HG02571 (cell line): Measurements from ENCODE around the gene CDH4.

Experiments
- ATAC-seq: cut with Tn5 transposase; IDR thresholded peaks from one replicate; pipeline ENCODE4 v1.9.1; 2021; ENCODE audit warnings: mild to moderate bottlenecking, moderate library complexity; ENCODE audit not compliant: unreplicated experiment

Gene CDH4

GRCh38 chr20:61674688-61675087, 422.6 kb downstream of the CDH4 start:
- ATAC-seq: no peak

- no peak for ATAC-seq
These were observed 425.9 kb downstream of the CDH4 start for GRCh38 chr20:61677928-61678327.

- ATAC-seq: no peak
These were observed 426.4 kb downstream of the CDH4 start for GRCh38 chr20:61678437-61678836.

GRCh38 chr20:61679473-61679872, 427.4 kb downstream of the CDH4 start:
- no peak for ATAC-seq

- no peak for ATAC-seq
These were observed 428.0 kb downstream of the CDH4 start for GRCh38 chr20:61680096-61680495.

- no peak for ATAC-seq
These were observed 430.3 kb downstream of the CDH4 start for GRCh38 chr20:61682114-61682995.

- no peak for ATAC-seq
These were observed 431.1 kb downstream of the CDH4 start for GRCh38 chr20:61682996-61683681.

- ATAC-seq: no peak
These were observed 431.7 kb downstream of the CDH4 start for GRCh38 chr20:61683721-61684120.

GRCh38 chr20:61684136-61684535, 432.1 kb downstream of the CDH4 start:
- no peak for ATAC-seq

GRCh38 chr20:61684583-61685235, 432.6 kb downstream of the CDH4 start:
- no peak for ATAC-seq

GRCh38 chr20:61685462-61685861, 433.4 kb downstream of the CDH4 start:
- no peak for ATAC-seq

- ATAC-seq: no peak
These were observed 434.2 kb downstream of the CDH4 start for GRCh38 chr20:61686051-61686936.

GRCh38 chr20:61688411-61688810, 436.4 kb downstream of the CDH4 start:
- no peak for ATAC-seq

GRCh38 chr20:61690150-61690549, 438.1 kb downstream of the CDH4 start:
- no peak for ATAC-seq

- no peak for ATAC-seq
These were observed 439.2 kb downstream of the CDH4 start for GRCh38 chr20:61690993-61691838.

GRCh38 chr20:61691978-61692377, 439.9 kb downstream of the CDH4 start:
- ATAC-seq: no peak

- ATAC-seq: no peak
These were observed 440.4 kb downstream of the CDH4 start for GRCh38 chr20:61692479-61692878.

GRCh38 chr20:61693055-61693600, 441.1 kb downstream of the CDH4 start:
- ATAC-seq: no peak

GRCh38 chr20:61694682-61695081, 442.6 kb downstream of the CDH4 start:
- no peak for ATAC-seq

- no peak for ATAC-seq
These were observed 443.7 kb downstream of the CDH4 start for GRCh38 chr20:61695741-61696140.
